Dermis microvascular lymphatic vessel endothelial cell (primary cell): Measurements from ENCODE around the gene FSD2. TPM values are rescaled to one million over a fixed set of nuclear protein-coding genes. Genes with fewer than 3 reads are reported as not detected.
A peak's percentile ranks its signal among the peaks of the same experiment; 100 is the strongest.
"Not testable (repeated sequence)": the region's sequence is repeated elsewhere in the genome, so short reads cannot be mapped to it uniquely, and the experiment has no call there.

Source experiments
- DNase-seq, 2 donors: peaks; one replicate each; pipeline versions ENCODE4 v3.0.0 to v3.0.0-alpha.2; 2010; ENCODE audit warnings: low read depth in 2 of 2
- total RNA-seq: library from RNA; depleted of rRNA; stranded (reverse); fragments of >200 nt; gene quantifications from 2 replicates; pipeline ENCODE4 v1.2.1, GENCODE V29; 2014

Gene FSD2
- total RNA-seq, 1 donor from 2014 or later, result not detected

DNA sequence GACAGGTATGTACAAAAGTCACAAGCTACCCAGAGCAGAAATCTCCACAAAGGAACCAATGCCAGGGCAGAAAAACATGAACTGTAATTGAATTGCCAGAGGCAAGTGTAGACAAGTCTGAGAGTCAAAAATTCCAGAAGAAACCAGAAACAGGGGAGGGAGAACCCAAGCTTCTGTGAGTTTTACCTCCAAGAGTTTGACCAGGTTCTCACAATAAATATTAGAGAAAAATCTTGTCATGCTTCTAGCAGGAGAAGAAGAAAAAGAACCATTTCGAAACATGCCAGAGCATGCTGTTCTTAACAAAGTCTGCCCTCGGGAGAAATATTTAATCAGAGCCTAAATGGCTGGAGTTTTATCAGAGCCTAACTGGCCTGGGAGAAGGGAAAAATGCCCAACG is 63.7 kb downstream of the FSD2 start:
- no peak for DNase-seq

DNA sequence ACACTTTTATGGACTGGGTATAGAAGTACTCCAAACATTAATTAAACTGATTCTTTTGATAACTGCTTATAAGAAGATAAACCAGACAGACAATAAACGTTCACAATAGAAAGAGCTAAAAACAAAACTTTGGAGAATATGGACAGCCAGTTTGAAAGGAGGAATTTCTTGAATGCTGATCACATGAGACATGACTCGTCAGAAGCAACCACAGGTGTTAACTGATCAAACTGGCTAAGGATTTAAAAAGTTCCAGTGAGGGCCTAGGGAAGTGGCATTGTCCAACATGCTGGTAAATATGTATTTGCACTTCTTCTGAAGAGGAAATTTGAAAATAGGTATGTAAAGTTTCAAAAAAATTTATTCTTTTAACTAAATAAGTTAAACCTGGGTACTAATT is 66.8 kb downstream of the FSD2 start:
- DNase-seq, result no peak

DNA sequence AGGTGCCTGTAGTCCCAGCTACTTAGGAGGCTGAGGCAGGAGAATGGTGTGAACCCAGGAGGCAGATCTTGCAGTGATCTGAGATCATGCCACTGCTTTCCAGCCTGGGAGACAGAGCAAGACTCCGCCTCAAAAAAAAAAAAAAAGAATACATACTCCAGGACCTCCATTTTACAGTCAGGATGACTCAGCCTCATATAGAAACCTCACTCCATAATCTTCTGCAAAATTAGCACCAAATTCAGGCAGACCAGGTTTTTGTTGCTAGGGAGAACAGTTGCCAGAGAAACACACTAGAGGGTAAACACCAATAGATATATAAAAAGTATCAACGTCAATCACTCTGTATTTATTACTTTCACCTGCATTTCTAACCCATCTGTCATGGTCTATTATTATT is 67.9 kb downstream of the FSD2 start:
- DNase-seq, result no peak

DNA sequence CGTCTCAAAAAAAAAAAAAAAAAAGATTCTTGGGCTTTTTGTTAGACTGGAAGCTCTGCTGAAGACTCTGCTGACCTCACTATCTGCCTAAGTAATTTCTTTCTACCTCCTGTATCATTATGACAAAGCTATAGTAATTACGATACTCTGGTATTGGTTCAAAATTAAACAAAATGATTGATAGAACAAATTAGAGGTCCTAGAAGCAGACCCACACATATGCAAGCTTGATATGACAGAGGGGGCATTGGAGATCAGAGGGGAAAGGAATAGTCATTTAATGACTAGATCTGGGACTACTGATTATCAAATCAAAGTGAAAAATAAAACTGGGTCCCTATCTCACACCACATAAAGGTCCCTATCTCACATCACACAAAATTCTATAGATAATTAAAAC is 74.3 kb downstream of the FSD2 start:
- no peak for DNase-seq

DNA sequence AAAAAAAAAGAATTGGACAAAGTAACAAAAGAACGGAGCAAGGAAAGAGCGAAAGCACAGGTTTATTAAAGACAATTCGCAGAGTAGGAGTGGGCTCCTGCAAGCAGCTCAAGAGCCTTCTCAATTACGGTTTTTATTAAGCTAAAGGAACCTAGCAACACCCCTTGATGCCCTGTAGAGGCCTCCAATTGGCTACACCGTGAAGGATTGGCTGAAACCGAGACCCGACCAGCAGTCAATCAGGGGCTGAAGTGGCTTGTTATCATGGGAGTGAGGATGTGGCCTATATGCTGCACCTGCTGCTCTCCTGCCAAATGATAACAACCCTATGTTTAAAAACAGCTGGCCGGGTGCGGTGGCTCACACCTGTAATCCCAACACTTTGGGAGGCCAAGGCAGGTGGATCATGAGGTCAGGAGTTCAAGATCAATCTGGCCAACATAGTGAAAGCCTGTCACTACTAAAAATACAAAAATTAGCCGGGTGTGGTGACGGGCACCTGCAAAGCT is 75.8 kb downstream of the FSD2 start:
- no peak for DNase-seq

DNA sequence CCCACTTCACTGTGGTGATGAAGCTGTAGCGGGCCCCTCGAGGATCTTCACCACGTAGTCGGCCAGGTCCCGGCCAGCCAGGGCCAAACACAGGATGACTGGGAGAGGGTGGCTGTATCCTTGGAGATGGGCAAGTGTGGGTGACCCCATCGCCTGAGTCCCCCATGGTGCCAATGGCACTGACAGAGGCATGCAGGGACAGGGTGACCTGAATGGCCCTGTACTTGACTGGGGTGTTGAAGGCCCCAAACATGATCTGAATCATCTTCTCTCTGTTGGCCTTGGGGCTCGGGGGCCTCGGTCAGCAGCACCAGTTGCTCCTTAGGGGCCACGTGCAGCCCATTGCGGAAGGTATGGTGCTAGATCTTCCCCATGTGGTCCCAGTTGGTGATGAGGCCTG is 79.1 kb downstream of the FSD2 start:
- DNase-seq, result no peak

DNA sequence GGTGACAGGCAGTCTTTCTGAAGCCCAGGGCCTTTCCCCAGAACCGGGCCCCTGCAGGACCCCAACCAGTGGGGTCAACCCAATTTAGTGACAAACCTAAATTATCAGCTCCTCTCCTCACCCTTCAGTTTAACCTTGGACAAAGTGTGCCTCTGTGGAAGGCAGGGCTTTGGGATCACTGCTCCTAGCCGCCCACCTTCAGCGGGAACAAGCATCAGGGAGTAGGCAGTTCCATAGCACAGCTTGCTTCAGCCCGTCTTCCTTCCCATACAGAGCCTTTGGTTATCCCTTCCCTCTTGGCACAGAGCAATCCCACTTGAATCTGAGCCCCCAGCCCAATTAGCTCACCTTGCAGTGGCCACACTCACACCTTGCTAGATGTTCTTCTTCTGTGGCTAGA is 90.9 kb downstream of the FSD2 start:
- no peak for DNase-seq

DNA sequence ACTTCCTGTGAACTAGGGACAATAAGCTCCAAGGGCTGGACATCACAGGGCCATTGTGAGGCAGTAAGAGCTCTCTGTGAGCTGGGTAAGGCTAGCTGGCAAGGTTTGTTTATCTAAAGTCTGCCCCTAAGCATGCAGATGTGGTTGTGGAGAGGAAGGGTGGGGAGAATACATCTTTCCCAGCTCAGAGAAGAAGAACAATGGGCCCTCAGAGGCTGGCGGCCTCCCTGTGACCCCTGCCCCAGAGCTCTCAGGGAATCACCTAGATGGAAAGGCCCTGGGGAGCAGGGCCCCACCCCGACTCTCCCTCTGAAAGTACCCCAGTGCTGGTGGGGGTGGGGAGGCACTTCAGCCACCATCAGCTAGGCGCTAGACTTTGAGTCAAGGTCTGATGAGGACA is 91.9 kb downstream of the FSD2 start:
- no peak for DNase-seq

DNA sequence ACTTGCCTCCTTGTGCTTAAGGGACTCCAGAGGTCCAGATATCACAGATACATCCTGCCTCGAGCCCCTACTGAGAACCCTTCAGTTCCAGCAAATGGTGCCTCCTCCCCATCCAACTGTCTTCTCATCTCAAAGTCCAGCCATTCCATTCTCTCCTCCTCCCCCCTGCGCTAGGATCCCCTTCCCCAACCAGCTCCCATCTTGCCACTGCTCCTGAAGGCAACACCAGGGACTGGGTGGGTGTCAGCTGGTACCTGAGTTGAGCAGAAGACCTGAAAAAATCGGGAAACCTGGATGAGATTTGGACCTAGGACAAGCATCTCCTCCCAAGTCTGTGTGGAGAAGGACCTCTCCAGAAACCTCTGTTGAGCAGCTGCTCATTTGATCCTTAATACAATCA is 93.8 kb downstream of the FSD2 start:
- no peak for DNase-seq

DNA sequence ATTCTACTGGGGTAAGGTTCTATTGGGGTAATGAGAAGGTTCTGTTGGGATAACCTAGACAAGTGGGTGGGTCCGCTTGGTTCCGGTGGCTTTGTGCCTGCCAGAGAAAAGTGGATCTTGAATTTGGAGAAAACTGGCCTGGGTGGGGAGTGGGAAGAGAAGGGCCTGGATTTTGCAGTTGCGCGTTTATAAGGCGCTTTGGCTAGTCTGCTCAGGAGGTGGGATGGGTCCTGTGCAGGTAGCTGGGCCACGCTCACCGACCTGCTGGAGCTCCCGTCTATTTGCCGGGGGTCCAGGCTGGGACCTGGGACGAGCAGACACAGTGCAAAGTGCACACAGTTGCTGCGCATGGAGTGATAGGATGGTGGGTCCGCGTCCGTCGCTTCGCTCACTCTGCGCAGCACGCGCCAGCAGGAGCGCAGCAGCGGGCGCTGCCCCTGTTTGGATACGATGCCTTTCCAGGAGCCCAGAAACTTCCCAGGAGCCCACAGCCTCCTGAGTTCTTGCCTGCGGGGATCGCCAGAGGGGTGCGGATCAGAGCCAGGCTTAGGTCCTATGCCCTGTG is 94.9 kb downstream of the FSD2 start:
- DNase-seq, result no peak

DNA sequence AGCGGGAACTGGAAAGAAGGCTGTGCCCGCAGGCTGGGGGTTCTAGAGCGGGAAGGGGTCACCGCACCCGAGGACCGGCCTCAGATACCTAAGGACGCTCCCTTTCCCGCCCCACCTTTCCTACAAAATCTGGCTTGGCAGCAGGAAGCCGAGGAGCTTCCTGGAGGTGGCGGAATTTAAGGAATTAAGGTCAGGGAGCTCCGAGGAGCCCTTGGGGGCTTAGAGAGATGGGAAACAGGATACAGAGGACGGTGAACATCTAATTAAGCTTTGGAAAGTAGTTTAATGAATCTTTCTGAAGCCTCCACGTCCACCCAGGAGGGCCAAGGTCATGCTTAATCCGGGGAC is 95.7 kb downstream of the FSD2 start:
- DNase-seq, result no peak

DNA sequence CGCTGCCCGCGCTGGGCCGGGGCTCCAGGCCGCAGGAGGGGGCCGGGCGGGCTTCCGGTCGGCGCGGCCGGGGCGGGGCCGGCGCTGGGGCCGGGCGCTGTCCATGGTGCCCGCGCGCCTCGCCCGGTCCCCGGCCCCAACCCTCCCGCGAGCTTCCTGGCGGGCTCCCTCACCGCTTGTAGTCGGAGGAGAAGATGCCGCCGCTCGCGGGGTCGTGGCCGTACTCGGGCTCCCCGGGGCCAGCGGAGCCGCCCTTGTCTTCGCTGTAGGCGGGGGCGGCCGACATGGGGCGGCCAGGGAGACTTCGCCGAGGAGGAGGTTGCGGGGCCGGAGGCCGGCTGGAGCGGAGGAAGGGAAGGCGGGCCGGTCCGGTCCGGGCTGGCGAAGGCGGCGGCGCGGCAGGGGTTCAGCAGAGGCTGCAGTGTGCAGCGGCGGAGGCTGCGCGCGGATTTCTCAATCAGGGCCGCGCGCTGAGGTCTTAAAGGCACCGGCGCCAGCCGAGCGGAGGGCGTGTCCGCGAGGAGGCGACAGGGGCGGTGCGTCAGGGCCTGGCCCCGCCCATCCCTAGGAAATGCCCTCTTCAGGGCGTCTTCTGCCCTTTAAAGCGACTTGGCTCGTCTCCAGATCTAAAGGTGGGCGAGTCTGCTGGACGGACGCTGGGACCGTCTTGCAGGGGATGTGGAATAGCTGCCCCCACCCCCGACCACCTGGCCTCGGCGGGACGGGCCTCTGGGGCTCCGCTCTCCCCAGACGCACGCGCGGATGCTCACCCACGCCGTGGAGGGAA is 96.3 kb downstream of the FSD2 start, which contains the start of gene AP3B2:
Gene AP3B2, minus strand, starts transcription at position 455 of the 787 bp plus-strand sequence. Its CDS starts 169 bp downstream, at position 286.
- DNase-seq, result peak in 1 of 2 donors; percentile 42

DNA sequence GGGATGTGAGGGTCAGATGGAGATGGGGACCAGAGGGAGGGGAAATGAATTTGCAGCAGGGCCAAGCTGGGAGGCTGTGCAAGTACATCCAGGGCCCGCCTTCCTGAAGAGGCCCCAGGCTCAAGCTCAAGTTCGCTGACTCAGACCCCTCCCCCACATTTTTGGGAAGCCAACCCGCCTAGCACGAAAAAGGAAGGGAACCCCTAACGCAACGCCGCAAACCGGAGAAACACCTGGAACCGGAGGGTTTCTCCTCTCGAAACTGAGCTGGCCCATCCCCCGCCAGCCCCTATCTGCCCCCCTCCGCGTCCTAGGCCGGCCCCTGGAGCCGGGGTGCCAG is 96.8 kb downstream of the FSD2 start:
- no peak for DNase-seq

DNA sequence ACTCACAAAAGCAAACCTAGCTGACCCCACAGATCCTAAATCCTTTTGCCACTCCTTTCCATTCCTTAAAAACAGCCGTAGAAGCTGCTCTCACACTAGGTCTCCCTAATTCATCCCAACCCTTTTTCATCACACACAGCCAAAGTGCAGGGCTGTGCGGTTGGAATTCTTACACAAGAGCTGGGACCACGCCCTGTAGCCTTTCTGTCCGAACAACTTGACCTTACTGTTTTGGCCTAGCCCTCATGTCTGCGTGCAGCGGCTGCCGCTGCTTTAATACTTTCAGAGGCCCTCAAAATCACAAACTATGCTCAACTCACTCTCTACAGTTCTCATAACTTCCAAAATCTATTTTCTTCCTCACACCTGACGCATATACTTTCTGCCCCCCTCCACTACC is 100.0 kb downstream of the FSD2 start:
- DNase-seq, result not testable (repeated sequence)

Other genes starting within 250 kb of the FSD2 start
- gene CPEB1, start 158.7 kb downstream of the FSD2 start, total RNA-seq, result not detected in 2 replicates
- not detected in 2 replicates for gene AP3B2, start 96.2 kb downstream of the FSD2 start, total RNA-seq
- gene WHAMM, start 3.6 kb upstream of the FSD2 start, total RNA-seq, result 4.4 and 5.8 TPM in 2 replicates
- gene HOMER2, start 146.7 kb upstream of the FSD2 start, total RNA-seq, result under 0.01 TPM in 2 replicates
- gene RAMAC, start 180.1 kb upstream of the FSD2 start, total RNA-seq, result 22.6 and 24.1 TPM in 2 replicates
- 10.1 and 12.6 TPM in 2 replicates for gene C15orf40, start 205.6 kb upstream of the FSD2 start, total RNA-seq